ENCODE measurements around the gene ADAMTSL1. TPM values are rescaled to one million over a fixed set of nuclear protein-coding genes. Genes with fewer than 3 reads are reported as not detected.

The ADAMTSL1 gene
- polyA plus RNA-seq, 1 experiment: 17.2 TPM

GRCh38 chr9:18689921-18690320 is 216.0 kb downstream of the ADAMTSL1 start:
- DNase-seq (ENCODE audit: low read depth): no peak
- ChIA-PET POLR2A (no interaction called here), CTCF (no interaction called here)
- no peaks in the 10 kb centered on the region for H3K27me3 ChIP-seq (ENCODE audit: control insufficient read depth, insufficient read depth, low read length)
- no peak overlapping the region for H3K4me3 ChIP-seq (ENCODE audit: low read depth, low read length)
- TF ChIP-seq, protein P1, sequence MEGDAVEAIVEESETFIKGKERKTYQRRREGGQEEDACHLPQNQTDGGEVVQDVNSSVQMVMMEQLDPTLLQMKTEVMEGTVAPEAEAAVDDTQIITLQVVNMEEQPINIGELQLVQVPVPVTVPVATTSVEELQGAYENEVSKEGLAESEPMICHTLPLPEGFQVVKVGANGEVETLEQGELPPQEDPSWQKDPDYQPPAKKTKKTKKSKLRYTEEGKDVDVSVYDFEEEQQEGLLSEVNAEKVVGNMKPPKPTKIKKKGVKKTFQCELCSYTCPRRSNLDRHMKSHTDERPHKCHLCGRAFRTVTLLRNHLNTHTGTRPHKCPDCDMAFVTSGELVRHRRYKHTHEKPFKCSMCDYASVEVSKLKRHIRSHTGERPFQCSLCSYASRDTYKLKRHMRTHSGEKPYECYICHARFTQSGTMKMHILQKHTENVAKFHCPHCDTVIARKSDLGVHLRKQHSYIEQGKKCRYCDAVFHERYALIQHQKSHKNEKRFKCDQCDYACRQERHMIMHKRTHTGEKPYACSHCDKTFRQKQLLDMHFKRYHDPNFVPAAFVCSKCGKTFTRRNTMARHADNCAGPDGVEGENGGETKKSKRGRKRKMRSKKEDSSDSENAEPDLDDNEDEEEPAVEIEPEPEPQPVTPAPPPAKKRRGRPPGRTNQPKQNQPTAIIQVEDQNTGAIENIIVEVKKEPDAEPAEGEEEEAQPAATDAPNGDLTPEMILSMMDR (IDR thresholded peaks at IDR 0.05; ENCODE audit: insufficient read depth, low read depth, low read length): no peak
- H3K36me3 ChIP-seq (ENCODE audit: control insufficient read depth, insufficient read depth, low read length): no peaks in the 10 kb centered on the region

DNA sequence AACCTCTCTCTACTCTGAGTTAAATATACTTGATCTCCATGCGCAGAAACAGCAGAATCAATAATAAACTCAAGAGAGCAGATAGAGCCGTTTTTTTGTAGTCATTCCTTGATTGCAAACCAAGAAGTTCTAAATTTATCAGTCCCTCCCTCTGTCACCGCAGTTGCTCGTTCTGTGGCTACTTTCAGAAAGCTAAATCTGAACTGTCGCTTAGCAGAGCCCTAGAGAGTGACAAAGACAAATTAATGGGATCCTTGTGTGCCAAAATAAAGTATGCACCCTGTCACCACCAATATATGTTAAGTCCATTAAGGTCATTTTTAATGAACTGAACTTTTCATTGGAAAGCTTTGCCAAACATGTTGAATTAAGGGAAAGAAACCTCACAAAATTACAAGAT is 218.3 kb downstream of the ADAMTSL1 start:
- Histone ChIP-seq H3K27me3 (ENCODE audit: control insufficient read depth, insufficient read depth, low read length) (no peaks in the 10 kb centered on the region), H3K36me3 (ENCODE audit: control insufficient read depth, insufficient read depth, low read length) (no peaks in the 10 kb centered on the region), H3K4me3 (ENCODE audit: low read depth, low read length) (no peak overlapping the region)
- ChIA-PET POLR2A (no interaction called here), CTCF (interaction anchor here (1.1 kb wide), 1 partner anchor 11 kb away, joined by 3 read pairs; no protein-coding TSS in a partner anchor)
- no peak for DNase-seq (ENCODE audit: low read depth)
- TF ChIP-seq, protein P1 (IDR thresholded peaks at IDR 0.05; ENCODE audit: insufficient read depth, low read depth, low read length): no peak

DNA sequence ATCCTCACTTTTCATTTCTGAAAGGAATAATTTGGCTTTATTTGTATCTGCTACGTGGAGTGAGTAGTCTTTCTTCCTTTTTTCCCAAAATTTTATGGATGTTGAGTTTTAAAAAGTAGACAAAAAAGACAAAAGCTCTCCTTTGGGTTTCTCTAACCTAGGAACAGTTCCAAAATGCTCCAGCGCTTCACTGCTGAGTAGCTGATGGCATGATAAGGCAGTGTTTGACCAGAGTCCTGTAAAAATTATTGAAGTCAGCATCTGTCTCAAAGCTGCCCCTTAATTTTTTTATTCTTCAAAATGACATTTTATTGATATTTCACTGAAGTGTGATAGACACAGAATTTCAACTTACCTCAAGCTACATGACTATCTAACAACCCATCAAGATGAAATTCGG is 219.0 kb downstream of the ADAMTSL1 start:
- CTCF ChIA-PET: interaction anchor here (1.1 kb wide), 1 partner anchor 10 kb away, joined by 3 read pairs; no protein-coding TSS in a partner anchor
- no peak overlapping the region for H3K4me3 ChIP-seq (ENCODE audit: low read depth, low read length)
- no peak for DNase-seq (ENCODE audit: low read depth)
- TF ChIP-seq, protein P1 (IDR thresholded peaks at IDR 0.05; ENCODE audit: insufficient read depth, low read depth, low read length): no peak
- H3K27me3 ChIP-seq (ENCODE audit: control insufficient read depth, insufficient read depth, low read length): no peaks in the 10 kb centered on the region
- POLR2A ChIA-PET: no interaction called here
- H3K36me3 ChIP-seq (ENCODE audit: control insufficient read depth, insufficient read depth, low read length): no peaks in the 10 kb centered on the region

- ChIA-PET CTCF (no interaction called here), POLR2A (no interaction called here)
- Histone ChIP-seq H3K27me3 (ENCODE audit: control insufficient read depth, insufficient read depth, low read length) (no peaks in the 10 kb centered on the region), H3K4me3 (ENCODE audit: low read depth, low read length) (no peak overlapping the region), H3K36me3 (ENCODE audit: control insufficient read depth, insufficient read depth, low read length) (no peaks in the 10 kb centered on the region)
- no peak for DNase-seq (ENCODE audit: low read depth)
- TF ChIP-seq, protein P1 (IDR thresholded peaks at IDR 0.05; ENCODE audit: insufficient read depth, low read depth, low read length): no peak
These were observed 221.2 kb downstream of the ADAMTSL1 start for GRCh38 chr9:18694959-18695668.

GRCh38 chr9:18698992-18699391 is 225.0 kb downstream of the ADAMTSL1 start:
- Histone ChIP-seq H3K27me3 (ENCODE audit: control insufficient read depth, insufficient read depth, low read length) (no peaks in the 10 kb centered on the region), H3K36me3 (ENCODE audit: control insufficient read depth, insufficient read depth, low read length) (no peaks in the 10 kb centered on the region), H3K4me3 (ENCODE audit: low read depth, low read length) (no peak overlapping the region)
- CTCF ChIA-PET: interaction anchor here (0.6 kb wide), 1 partner anchor 486 kb away, joined by 3 read pairs; no protein-coding TSS in a partner anchor
- POLR2A ChIA-PET: no interaction called here
- TF ChIP-seq, protein P1 (IDR thresholded peaks at IDR 0.05; ENCODE audit: insufficient read depth, low read depth, low read length): no peak
- no peak for DNase-seq (ENCODE audit: low read depth)
